Measurements from ENCODE around the gene PIEZO2. TPM values are rescaled to one million over a fixed set of nuclear protein-coding genes. Genes with fewer than 3 reads are reported as not detected.

Gene PIEZO2
- total RNA-seq, 1 experiment from 2014 or later, result not detected

DNA sequence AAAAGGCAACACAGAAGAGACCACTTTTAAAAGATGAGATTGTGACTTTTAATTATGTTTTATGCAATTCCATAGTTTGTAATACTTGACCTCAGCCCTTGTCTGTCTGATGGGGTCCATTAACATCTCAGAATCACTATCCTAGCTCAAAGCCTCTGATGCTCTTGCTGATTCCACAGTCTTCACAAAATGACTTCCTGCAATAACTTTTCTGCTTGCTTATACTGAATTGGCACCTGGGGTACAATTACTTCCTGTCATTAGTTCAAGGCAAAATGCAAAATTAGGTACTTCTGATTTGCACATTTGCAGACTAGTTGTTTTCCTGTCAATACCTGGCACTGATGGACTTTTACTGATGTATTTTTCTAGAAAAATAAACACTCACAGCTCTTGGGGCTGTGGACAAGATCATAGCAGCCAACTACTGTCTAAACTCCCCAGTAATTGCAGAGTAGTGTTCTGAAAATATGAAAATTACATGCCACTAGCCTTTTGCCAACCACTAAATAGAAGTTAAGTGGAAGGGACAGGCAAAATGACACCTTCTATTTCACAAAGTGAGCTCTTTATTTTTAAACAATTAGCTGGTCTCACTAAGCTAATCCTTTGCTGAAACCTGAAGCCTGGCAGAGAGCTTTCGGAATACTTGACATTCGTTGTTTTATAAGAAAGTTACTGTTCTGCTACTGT, 129.1 kb downstream of the PIEZO2 start:
- Histone ChIP-seq H3K4me2 (ENCODE audit: low read depth, low read length, poor library complexity, severe bottlenecking) (no peak overlapping the region), H3K9me2 (replicated peaks; ENCODE audit: insufficient read depth, low read length) (no peaks in the 10 kb centered on the region), H3K36me3 (ENCODE audit: insufficient read depth, low read length) (no peaks in the 10 kb centered on the region), H2AFZ (ENCODE audit: low read length) (no peak overlapping the region), H3K27me3 (ENCODE audit: low read length) (no peaks in the 10 kb centered on the region), H3K9me3 (ENCODE audit: low read length) (no peaks in the 10 kb centered on the region), H3K27ac (ENCODE audit: low read length) (no peak overlapping the region), H3K4me1 (ENCODE audit: low read length) (no peaks in the 10 kb centered on the region), H4K20me1 (ENCODE audit: insufficient read depth, low read depth, low read length) (no peaks in the 10 kb centered on the region), H3K9ac (ENCODE audit: low read length) (no peak overlapping the region), H3K79me2 (ENCODE audit: low read length) (no peaks in the 10 kb centered on the region), H3K4me3 (ENCODE audit: low read length) (no peak overlapping the region)
- DNase-seq, result no peak

DNA sequence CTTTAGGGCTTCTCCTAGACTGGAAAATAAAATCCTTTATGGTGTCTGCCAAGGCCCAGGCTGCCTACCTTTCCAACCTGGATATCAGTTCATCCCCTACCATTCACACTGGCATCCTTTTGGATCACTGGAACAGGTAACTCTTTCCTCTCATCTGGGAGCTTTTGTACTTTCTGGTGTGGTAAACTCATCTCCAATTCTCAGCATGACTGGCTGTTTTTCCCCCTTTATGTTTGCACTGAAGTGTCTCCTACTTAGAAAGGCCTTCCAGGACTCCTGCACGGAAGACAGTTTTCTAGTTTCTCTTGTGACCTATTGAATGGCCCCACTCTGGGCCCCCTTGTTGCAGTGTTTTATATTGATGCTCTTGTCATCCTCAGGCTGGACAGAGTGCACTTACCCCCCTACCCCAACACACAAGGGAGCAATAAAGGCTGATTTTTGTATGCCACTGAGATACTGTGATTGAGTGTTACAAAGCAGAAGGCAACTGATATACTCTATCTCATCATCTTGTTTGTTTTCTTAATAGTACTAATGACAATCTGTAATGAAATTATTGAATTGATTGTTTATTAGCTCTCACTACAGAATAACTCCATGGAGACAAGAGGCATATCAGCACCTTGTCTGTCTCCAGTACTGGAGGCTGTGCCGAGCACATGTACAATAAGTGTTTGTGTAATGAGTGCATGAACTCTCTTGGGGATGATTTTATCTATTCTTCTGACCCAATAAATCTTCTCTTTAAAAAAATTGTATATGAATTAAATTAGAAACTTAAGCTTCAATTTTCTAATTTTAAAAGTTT, 129.9 kb downstream of the PIEZO2 start:
- Histone ChIP-seq H3K4me1 (ENCODE audit: low read length) (no peaks in the 10 kb centered on the region), H3K79me2 (ENCODE audit: low read length) (no peaks in the 10 kb centered on the region), H3K9ac (ENCODE audit: low read length) (no peak overlapping the region), H3K27ac (ENCODE audit: low read length) (no peak overlapping the region), H4K20me1 (ENCODE audit: insufficient read depth, low read depth, low read length) (no peaks in the 10 kb centered on the region), H3K27me3 (ENCODE audit: low read length) (no peaks in the 10 kb centered on the region), H3K36me3 (ENCODE audit: insufficient read depth, low read length) (no peaks in the 10 kb centered on the region), H2AFZ (ENCODE audit: low read length) (no peak overlapping the region), H3K9me3 (ENCODE audit: low read length) (no peaks in the 10 kb centered on the region), H3K4me2 (ENCODE audit: low read depth, low read length, poor library complexity, severe bottlenecking) (no peak overlapping the region), H3K9me2 (replicated peaks; ENCODE audit: insufficient read depth, low read length) (no peaks in the 10 kb centered on the region), H3K4me3 (ENCODE audit: low read length) (no peak overlapping the region)
- no peak for DNase-seq

DNA sequence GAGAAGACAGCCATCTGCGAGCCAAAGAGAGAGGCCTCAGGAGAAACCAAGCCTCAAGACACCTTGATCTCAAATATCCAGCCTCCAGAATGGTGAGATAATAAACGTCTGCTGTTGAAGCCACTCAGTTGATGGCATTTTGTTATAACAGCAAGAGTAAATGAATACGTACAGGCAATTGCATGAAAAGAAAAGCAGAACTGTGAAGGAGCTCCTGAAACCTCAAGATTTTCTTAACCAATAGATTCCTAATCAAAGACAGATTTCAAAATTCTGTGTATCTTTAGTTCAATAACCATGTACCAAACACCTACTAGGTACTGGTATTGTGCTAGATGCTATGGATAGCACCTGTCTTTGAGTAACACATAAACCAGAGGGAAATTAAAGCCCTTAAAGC, 139.5 kb downstream of the PIEZO2 start:
- H3K27me3 ChIP-seq (ENCODE audit: low read length), result no peaks in the 10 kb centered on the region
- H3K4me1 ChIP-seq (ENCODE audit: low read length), result no peaks in the 10 kb centered on the region
- no peaks in the 10 kb centered on the region for H3K79me2 ChIP-seq (ENCODE audit: low read length)
- no peak overlapping the region for H3K4me3 ChIP-seq (ENCODE audit: low read length)
- H3K36me3 ChIP-seq (ENCODE audit: insufficient read depth, low read length), result no peaks in the 10 kb centered on the region
- no peak overlapping the region for H3K9ac ChIP-seq (ENCODE audit: low read length)
- no peak for DNase-seq
- H3K9me2 ChIP-seq (replicated peaks; ENCODE audit: insufficient read depth, low read length), result no peaks in the 10 kb centered on the region
- no peak overlapping the region for H3K4me2 ChIP-seq (ENCODE audit: low read depth, low read length, poor library complexity, severe bottlenecking)
- no peak overlapping the region for H3K27ac ChIP-seq (ENCODE audit: low read length)
- H3K9me3 ChIP-seq (ENCODE audit: low read length), result no peaks in the 10 kb centered on the region
- H4K20me1 ChIP-seq (ENCODE audit: insufficient read depth, low read depth, low read length), result no peaks in the 10 kb centered on the region
- no peak overlapping the region for H2AFZ ChIP-seq (ENCODE audit: low read length)

DNA sequence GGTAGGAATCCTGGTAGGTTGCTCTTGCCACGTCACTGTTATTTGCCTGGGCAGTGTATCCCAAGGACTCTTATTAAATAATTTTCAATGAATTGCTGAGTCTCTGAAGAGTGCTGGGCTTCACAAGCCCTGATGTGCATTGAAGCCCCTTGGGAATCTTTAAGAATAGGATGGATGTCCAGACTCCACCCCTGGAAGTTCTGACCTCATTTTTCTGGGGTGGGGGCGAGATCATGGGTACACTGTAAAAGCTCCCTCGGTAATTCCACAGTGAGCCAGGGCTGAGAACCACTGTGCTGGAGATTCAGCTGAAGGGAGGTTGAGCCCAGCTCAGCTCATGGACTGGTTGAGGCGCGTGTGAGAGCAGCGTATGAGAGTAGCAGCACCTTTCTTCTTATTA, 140.2 kb downstream of the PIEZO2 start:
- Histone ChIP-seq H3K36me3 (ENCODE audit: insufficient read depth, low read length) (no peaks in the 10 kb centered on the region), H4K20me1 (ENCODE audit: insufficient read depth, low read depth, low read length) (no peaks in the 10 kb centered on the region), H2AFZ (ENCODE audit: low read length) (no peak overlapping the region), H3K9me3 (ENCODE audit: low read length) (no peaks in the 10 kb centered on the region), H3K9me2 (replicated peaks; ENCODE audit: insufficient read depth, low read length) (no peaks in the 10 kb centered on the region), H3K79me2 (ENCODE audit: low read length) (no peaks in the 10 kb centered on the region), H3K9ac (ENCODE audit: low read length) (no peak overlapping the region), H3K4me1 (ENCODE audit: low read length) (no peaks in the 10 kb centered on the region), H3K4me3 (ENCODE audit: low read length) (no peak overlapping the region), H3K4me2 (ENCODE audit: low read depth, low read length, poor library complexity, severe bottlenecking) (no peak overlapping the region), H3K27me3 (ENCODE audit: low read length) (no peaks in the 10 kb centered on the region), H3K27ac (ENCODE audit: low read length) (no peak overlapping the region)
- no peak for DNase-seq

DNA sequence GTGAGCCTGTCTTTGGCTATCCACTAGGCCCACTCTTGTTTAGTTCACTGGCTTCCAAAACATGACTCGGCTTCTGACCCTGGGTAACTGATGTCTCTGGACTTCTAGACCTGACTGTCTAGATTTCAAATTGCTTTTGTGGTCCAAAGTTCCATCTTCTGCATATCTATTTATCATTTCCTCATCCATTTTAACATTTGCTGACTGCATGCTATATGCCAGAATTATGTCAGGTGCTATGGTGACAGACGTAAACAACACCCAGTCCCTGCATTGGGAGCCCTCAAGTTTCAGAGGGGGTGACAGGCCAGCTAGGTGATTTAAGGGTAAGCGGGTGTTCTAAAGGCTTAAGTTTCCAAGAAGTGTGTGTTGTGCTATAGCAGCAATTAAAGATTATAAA, 140.9 kb downstream of the PIEZO2 start:
- Histone ChIP-seq H3K4me1 (ENCODE audit: low read length) (no peaks in the 10 kb centered on the region), H3K36me3 (ENCODE audit: insufficient read depth, low read length) (no peaks in the 10 kb centered on the region), H3K4me3 (ENCODE audit: low read length) (no peak overlapping the region), H2AFZ (ENCODE audit: low read length) (no peak overlapping the region), H3K4me2 (ENCODE audit: low read depth, low read length, poor library complexity, severe bottlenecking) (no peak overlapping the region), H3K9me3 (ENCODE audit: low read length) (no peaks in the 10 kb centered on the region), H4K20me1 (ENCODE audit: insufficient read depth, low read depth, low read length) (no peaks in the 10 kb centered on the region), H3K79me2 (ENCODE audit: low read length) (no peaks in the 10 kb centered on the region), H3K27me3 (ENCODE audit: low read length) (no peaks in the 10 kb centered on the region), H3K9ac (ENCODE audit: low read length) (no peak overlapping the region), H3K27ac (ENCODE audit: low read length) (no peak overlapping the region), H3K9me2 (replicated peaks; ENCODE audit: insufficient read depth, low read length) (no peaks in the 10 kb centered on the region)
- no peak for DNase-seq

DNA sequence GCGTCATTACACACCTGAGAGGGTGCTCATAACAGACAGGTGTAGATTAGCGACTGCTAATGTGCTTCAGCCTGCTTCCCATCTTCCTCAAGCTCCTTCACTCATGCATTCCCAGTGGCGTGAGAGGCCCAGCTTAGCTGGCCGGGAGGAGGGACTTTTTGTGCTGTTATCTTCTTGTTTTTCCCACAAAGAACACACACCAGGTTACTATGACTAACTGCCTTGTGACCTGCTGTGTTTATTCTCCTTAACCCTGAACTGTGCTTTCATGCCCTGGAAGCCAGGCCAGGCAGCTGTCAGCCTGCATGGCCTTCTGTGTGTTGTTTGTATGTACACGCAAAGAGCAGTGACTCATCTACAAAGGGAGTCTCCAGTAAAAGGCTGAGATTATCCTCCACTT, 143.8 kb downstream of the PIEZO2 start:
- H3K4me3 ChIP-seq (ENCODE audit: low read length), result no peak overlapping the region
- H3K4me2 ChIP-seq (ENCODE audit: low read depth, low read length, poor library complexity, severe bottlenecking), result no peak overlapping the region
- H2AFZ ChIP-seq (ENCODE audit: low read length), result no peak overlapping the region
- DNase-seq, result no peak
- H4K20me1 ChIP-seq (ENCODE audit: insufficient read depth, low read depth, low read length), result no peaks in the 10 kb centered on the region
- H3K9me3 ChIP-seq (ENCODE audit: low read length), result no peaks in the 10 kb centered on the region
- H3K36me3 ChIP-seq (ENCODE audit: insufficient read depth, low read length), result no peaks in the 10 kb centered on the region
- H3K79me2 ChIP-seq (ENCODE audit: low read length), result no peaks in the 10 kb centered on the region
- no peak overlapping the region for H3K9ac ChIP-seq (ENCODE audit: low read length)
- H3K27me3 ChIP-seq (ENCODE audit: low read length), result no peaks in the 10 kb centered on the region
- no peaks in the 10 kb centered on the region for H3K9me2 ChIP-seq (replicated peaks; ENCODE audit: insufficient read depth, low read length)
- no peak overlapping the region for H3K27ac ChIP-seq (ENCODE audit: low read length)
- H3K4me1 ChIP-seq (ENCODE audit: low read length), result no peaks in the 10 kb centered on the region

DNA sequence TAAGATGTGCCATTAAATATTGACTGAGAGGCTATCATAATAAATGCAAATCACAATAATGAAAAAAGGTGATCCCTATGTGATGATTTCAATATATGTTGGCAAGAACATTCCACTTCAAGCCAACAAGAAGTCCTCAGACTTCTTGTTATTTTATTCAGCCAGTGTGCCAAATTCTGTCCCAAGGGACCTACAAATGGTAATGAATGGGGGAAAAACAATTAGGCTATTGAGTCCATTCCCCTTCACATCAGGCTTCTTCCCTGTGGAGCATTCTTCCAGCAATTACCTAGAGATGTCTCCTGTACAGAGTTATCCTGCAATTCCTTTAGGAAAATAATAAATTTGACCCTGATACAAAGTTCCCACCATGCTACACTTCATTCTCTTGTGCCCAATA, 144.4 kb downstream of the PIEZO2 start:
- no peak overlapping the region for H2AFZ ChIP-seq (ENCODE audit: low read length)
- H3K79me2 ChIP-seq (ENCODE audit: low read length), result no peaks in the 10 kb centered on the region
- H3K27ac ChIP-seq (ENCODE audit: low read length), result no peak overlapping the region
- no peaks in the 10 kb centered on the region for H3K4me1 ChIP-seq (ENCODE audit: low read length)
- H3K36me3 ChIP-seq (ENCODE audit: insufficient read depth, low read length), result no peaks in the 10 kb centered on the region
- no peaks in the 10 kb centered on the region for H3K9me2 ChIP-seq (replicated peaks; ENCODE audit: insufficient read depth, low read length)
- no peaks in the 10 kb centered on the region for H4K20me1 ChIP-seq (ENCODE audit: insufficient read depth, low read depth, low read length)
- H3K9ac ChIP-seq (ENCODE audit: low read length), result no peak overlapping the region
- DNase-seq, result no peak
- H3K9me3 ChIP-seq (ENCODE audit: low read length), result no peaks in the 10 kb centered on the region
- no peak overlapping the region for H3K4me3 ChIP-seq (ENCODE audit: low read length)
- H3K4me2 ChIP-seq (ENCODE audit: low read depth, low read length, poor library complexity, severe bottlenecking), result no peak overlapping the region
- no peaks in the 10 kb centered on the region for H3K27me3 ChIP-seq (ENCODE audit: low read length)

DNA sequence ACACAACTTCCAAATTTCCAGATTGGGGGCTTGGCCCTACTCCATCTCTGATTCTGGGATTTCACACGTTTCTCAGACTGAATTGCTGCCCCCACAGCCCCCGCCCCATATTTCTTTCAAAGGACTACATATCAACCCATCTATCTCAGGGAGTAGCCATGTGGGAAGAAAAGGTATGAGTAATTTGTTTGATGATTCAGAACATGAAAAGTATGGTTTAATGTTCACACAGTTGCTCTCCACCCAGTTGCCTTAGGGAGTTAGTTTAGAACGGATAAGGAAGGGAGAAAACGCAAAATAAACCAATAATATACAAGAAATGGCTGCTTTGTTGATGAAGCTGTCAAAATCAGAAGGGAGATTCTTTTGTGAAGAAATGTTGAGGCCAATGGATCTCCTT, 145.1 kb downstream of the PIEZO2 start:
- Histone ChIP-seq H4K20me1 (ENCODE audit: insufficient read depth, low read depth, low read length) (no peaks in the 10 kb centered on the region), H3K4me2 (ENCODE audit: low read depth, low read length, poor library complexity, severe bottlenecking) (no peak overlapping the region)

More for the DNA sequence above, 145.1 kb downstream of the PIEZO2 start:
- Histone ChIP-seq H2AFZ (ENCODE audit: low read length) (no peak overlapping the region), H3K9me2 (replicated peaks; ENCODE audit: insufficient read depth, low read length) (no peaks in the 10 kb centered on the region), H3K9ac (ENCODE audit: low read length) (no peak overlapping the region), H3K9me3 (ENCODE audit: low read length) (no peaks in the 10 kb centered on the region), H3K79me2 (ENCODE audit: low read length) (no peaks in the 10 kb centered on the region), H3K27me3 (ENCODE audit: low read length) (no peaks in the 10 kb centered on the region), H3K4me1 (ENCODE audit: low read length) (no peaks in the 10 kb centered on the region), H3K4me3 (ENCODE audit: low read length) (no peak overlapping the region), H3K27ac (ENCODE audit: low read length) (no peak overlapping the region), H3K36me3 (ENCODE audit: insufficient read depth, low read length) (no peaks in the 10 kb centered on the region)
- no peak for DNase-seq
